Measurements from ENCODE around the gene GRIK4. TPM values are rescaled to one million over a fixed set of nuclear protein-coding genes. Genes with fewer than 3 reads are reported as not detected.

GRIK4 gene
- total and polyA plus RNA-seq, 11 donors: 0.04 to 0.45 (median 0.12) TPM; not detected in 6

GRCh38 chr11:120773501-120774031 lies 262.0 kb downstream of the GRIK4 start:
- 69 to 79% (median 79%) methylated on average over 5 of the region's 5 CpGs for WGBS, 4 donors
- H3K27ac ChIP-seq: no peak overlapping the region
- ATAC-seq: no peak
- intact Hi-C loops (cut with DNase I): no loop called here
- peaks cover 0 to 14% (median 4%) of the 10 kb centered on the region in 9 donors for H3K27me3 ChIP-seq
- TF ChIP-seq POLR2A (IDR thresholded peaks at IDR 0.05): no peak
- TF ChIP-seq, protein P1, sequence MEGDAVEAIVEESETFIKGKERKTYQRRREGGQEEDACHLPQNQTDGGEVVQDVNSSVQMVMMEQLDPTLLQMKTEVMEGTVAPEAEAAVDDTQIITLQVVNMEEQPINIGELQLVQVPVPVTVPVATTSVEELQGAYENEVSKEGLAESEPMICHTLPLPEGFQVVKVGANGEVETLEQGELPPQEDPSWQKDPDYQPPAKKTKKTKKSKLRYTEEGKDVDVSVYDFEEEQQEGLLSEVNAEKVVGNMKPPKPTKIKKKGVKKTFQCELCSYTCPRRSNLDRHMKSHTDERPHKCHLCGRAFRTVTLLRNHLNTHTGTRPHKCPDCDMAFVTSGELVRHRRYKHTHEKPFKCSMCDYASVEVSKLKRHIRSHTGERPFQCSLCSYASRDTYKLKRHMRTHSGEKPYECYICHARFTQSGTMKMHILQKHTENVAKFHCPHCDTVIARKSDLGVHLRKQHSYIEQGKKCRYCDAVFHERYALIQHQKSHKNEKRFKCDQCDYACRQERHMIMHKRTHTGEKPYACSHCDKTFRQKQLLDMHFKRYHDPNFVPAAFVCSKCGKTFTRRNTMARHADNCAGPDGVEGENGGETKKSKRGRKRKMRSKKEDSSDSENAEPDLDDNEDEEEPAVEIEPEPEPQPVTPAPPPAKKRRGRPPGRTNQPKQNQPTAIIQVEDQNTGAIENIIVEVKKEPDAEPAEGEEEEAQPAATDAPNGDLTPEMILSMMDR (IDR thresholded peaks at IDR 0.05): no peak
- H3K4me3 ChIP-seq: no peak overlapping the region
- no peak for DNase-seq
- H3K36me3 ChIP-seq: no peaks in the 10 kb centered on the region
- H3K9me3 ChIP-seq: peaks cover 0 to 6% (median 0%) of the 10 kb centered on the region in 12 donors
- no peaks in the 10 kb centered on the region for H3K4me1 ChIP-seq

GRCh38 chr11:120774591-120775386 lies 263.2 kb downstream of the GRIK4 start:
- Histone ChIP-seq H3K27ac (no peak overlapping the region), H3K27me3 (peaks cover 0 to 14% (median 4%) of the 10 kb centered on the region in 9 donors), H3K36me3 (no peaks in the 10 kb centered on the region), H3K9me3 (no peaks in the 10 kb centered on the region), H3K4me1 (no peaks in the 10 kb centered on the region), H3K4me3 (no peak overlapping the region)
- DNase-seq: no peak
- intact Hi-C loops (cut with DNase I): no loop called here
- no peak for ATAC-seq
- TF ChIP-seq, protein P1 (IDR thresholded peaks at IDR 0.05): no peak
- TF ChIP-seq POLR2A (IDR thresholded peaks at IDR 0.05): no peak
- WGBS, 4 donors: 68 to 71% (median 70%) methylated on average over 7 of the region's 7 CpGs

DNA sequence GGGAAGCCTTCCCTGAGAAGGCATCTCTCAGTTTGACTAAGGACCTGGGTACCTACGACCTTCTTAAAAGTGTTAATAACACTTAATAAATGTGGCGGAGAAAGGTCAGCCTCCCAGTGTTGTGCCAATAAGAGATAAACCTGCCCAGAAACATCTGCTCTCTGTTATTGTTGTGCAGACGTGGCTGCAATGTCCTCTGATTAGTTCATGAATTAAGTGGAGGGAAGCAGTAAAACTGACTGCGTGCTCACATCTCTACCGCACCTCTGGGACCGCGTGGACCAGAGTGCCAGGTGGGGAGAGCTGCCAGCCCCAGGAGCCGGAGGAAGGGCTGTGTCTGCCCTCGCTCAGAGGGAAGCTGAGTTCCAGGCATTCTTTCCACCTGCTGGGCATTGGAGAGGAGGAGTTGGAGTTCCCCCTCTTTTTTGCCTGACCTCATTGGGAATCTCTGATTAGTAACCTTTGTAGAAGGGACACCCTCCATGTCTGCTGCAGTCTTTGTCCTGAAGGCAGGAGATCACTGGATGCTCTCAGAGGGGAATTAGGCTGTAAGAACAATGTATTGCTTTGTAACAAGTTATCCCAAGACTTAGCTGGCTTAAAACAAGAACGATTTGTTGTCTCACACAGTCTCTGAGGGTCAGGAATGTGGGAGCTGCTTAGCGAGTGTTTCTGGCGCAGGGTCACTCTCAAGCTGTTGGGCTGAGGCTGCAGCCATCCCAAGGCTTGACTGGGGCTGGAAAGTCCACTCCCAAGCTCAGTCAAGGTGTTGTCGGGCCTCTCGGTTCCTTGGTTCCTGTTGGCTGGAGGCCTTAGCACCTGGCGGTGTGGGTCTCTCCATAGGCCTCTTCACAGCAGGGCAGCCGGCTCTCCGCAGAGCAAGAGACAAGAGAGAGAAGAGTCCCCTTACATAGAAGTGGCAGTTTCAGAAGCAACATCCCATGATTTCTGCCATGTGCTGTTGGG lies 264.7 kb downstream of the GRIK4 start:
- Histone ChIP-seq H3K27me3 (peaks cover 0 to 14% (median 4%) of the 10 kb centered on the region in 9 donors), H3K4me1 (no peaks in the 10 kb centered on the region), H3K36me3 (no peaks in the 10 kb centered on the region), H3K27ac (no peak overlapping the region), H3K9me3 (no peaks in the 10 kb centered on the region), H3K4me3 (no peak overlapping the region)
- TF ChIP-seq POLR2A (IDR thresholded peaks at IDR 0.05): no peak
- TF ChIP-seq, protein P1 (IDR thresholded peaks at IDR 0.05): no peak
- intact Hi-C loops (cut with DNase I): no loop called here
- WGBS, 4 donors: 50 to 58% (median 54%) methylated on average over 12 to 17 of the region's 17 CpGs
- DNase-seq (no peak), ATAC-seq (no peak)
